Lung (tissue), 12 donors: ENCODE results near the gene SLC8A1. TPM values are rescaled to one million over a fixed set of nuclear protein-coding genes. Genes with fewer than 3 reads are reported as not detected.

Source experiments
- ATAC-seq: fragments of 200-7000 bp; cut with Tn5 transposase; one replicate; pipeline ENCODE4 v1.9.1; 2020; ENCODE audit warnings: moderate number of reproducible peaks; ENCODE audit not compliant: insufficient read depth, low FRiP score
- DNase-seq, 3 donors: peaks; one replicate each; pipeline ENCODE4 v3.0.0-alpha.2; 2013 to 2017
- H3K27ac ChIP-seq, 2 donors: one replicate each; pipeline ENCODE4 v1.5.1; 2013; ENCODE audit warnings: mild to moderate bottlenecking in 2 of 2, moderate library complexity in 2 of 2, control low read depth in 1 of 2, inconsistent platforms in 1 of 2, low read depth in 1 of 2, low read length in 1 of 2
- H3K27me3 ChIP-seq, 3 donors: one replicate each; pipeline ENCODE4 v1.5.1; 2013; ENCODE audit warnings: low read length in 2 of 3; ENCODE audit not compliant: control insufficient read depth in 3 of 3, insufficient read depth in 3 of 3
- H3K36me3 ChIP-seq, 4 donors: one replicate each; pipeline ENCODE4 v1.5.1; 2013; ENCODE audit warnings: low read length in 4 of 4, mild to moderate bottlenecking in 1 of 4, moderate library complexity in 1 of 4; ENCODE audit not compliant: control insufficient read depth in 4 of 4, insufficient read depth in 4 of 4
- H3K4me1 ChIP-seq, 5 donors: one replicate each; pipeline ENCODE4 v1.5.1; 2013; ENCODE audit warnings: low read length in 5 of 5, mild to moderate bottlenecking in 2 of 5, moderate library complexity in 1 of 5; ENCODE audit not compliant: control insufficient read depth in 5 of 5, insufficient read depth in 5 of 5
- H3K4me3 ChIP-seq: one replicate; pipeline ENCODE4 v1.5.1; 2013; ENCODE audit warnings: mild to moderate bottlenecking, control low read depth, moderate library complexity
- H3K9ac ChIP-seq, 2 donors: one replicate each; pipeline ENCODE4 v1.5.1; 2013; ENCODE audit warnings: low read length in 2 of 2, control low read depth in 1 of 2; ENCODE audit not compliant: insufficient read depth in 1 of 2
- H3K9me3 ChIP-seq, 4 donors: one replicate each; pipeline ENCODE4 v1.5.1; 2013; ENCODE audit warnings: low read length in 3 of 4, mild to moderate bottlenecking in 1 of 4, moderate library complexity in 1 of 4; ENCODE audit not compliant: control insufficient read depth in 4 of 4, insufficient read depth in 3 of 4
- CTCF ChIP-seq: IDR thresholded peaks from 2 replicates; pipeline ENCODE4 v1.5.1; 2012; ENCODE audit warnings: mild to moderate bottlenecking; ENCODE audit errors: control extremely low read depth, extremely low read depth
- WGBS, 2 donors: extraction: QIAGEN DNeasy Blood & Tissue Kit; methylation state at CpG; one replicate each; pipeline ENCODE4 v1.1.7; 2013; 5-methylcytosine and 5-hydroxymethylcytosine counted together
- polyA plus RNA-seq, 2 donors: library from polyadenylated mRNA; stranded (reverse); fragments of 200-250 nt; gene quantifications; one replicate each; pipeline ENCODE4 v1.2.1, GENCODE V29; 2013
- total RNA-seq, 2 donors: library from RNA; depleted of rRNA in 1 of 2; stranded (reverse); fragments of >200 nt in 1 of 2; gene quantifications; one replicate each; pipeline ENCODE4 v1.2.1, GENCODE V29; 2014 to 2021
- donor health status: control.
- donor health status: control.
- donor health status: Bipolar disorder and iron deficiency.
- donor health status: healthy.
- donor health status: DM: yes; HTN: yes; CAD: no.

SLC8A1 gene
- total and polyA plus RNA-seq, 4 donors, result 1.2 to 34.7 (median 18.4) TPM

GRCh38 chr2:40100676-40101075 is 351.2 kb downstream of the SLC8A1 start:
- no peak for ATAC-seq

GRCh38 chr2:40098786-40099470 is 353.0 kb downstream of the SLC8A1 start:
- no peak overlapping the region for H3K4me3 ChIP-seq
- H3K36me3 ChIP-seq, result no peaks in the 10 kb centered on the region
- 90 to 91% methylated on average over 9 of the region's 9 CpGs for WGBS, 2 donors
- no peak overlapping the region for H3K27ac ChIP-seq
- H3K27me3 ChIP-seq, result no peaks in the 10 kb centered on the region
- no peak for TF ChIP-seq CTCF
- no peak for ATAC-seq
- H3K4me1 ChIP-seq, result peaks cover 0 to 26% (median 8%) of the 10 kb centered on the region in 5 donors
- H3K9me3 ChIP-seq, result no peaks in the 10 kb centered on the region
- DNase-seq, result no peak
- no peak overlapping the region for H3K9ac ChIP-seq

More at GRCh38 chr2:40100676-40101075, 351.2 kb downstream of the SLC8A1 start:
- Histone ChIP-seq H3K27ac (no peak overlapping the region), H3K9me3 (no peaks in the 10 kb centered on the region), H3K4me3 (no peak overlapping the region), H3K27me3 (no peaks in the 10 kb centered on the region), H3K9ac (no peak overlapping the region), H3K4me1 (peaks cover 0 to 15% (median 0%) of the 10 kb centered on the region in 5 donors), H3K36me3 (no peaks in the 10 kb centered on the region)
- WGBS, 2 donors, result 91 to 95% methylated on average over 3 of the region's 3 CpGs
- DNase-seq, result no peak
- TF ChIP-seq CTCF, result no peak

- Histone ChIP-seq H3K9ac (no peak overlapping the region), H3K4me3 (no peak overlapping the region), H3K27ac (no peak overlapping the region), H3K36me3 (no peaks in the 10 kb centered on the region), H3K27me3 (no peaks in the 10 kb centered on the region), H3K4me1 (peaks cover 0 to 31% (median 16%) of the 10 kb centered on the region in 5 donors), H3K9me3 (no peaks in the 10 kb centered on the region)
- TF ChIP-seq CTCF, result no peak
- ATAC-seq (no peak), DNase-seq (no peak)
- WGBS, 2 donors, result 70 to 75% methylated on average over 2 of the region's 2 CpGs
Observed at GRCh38 chr2:40097691-40098385, 354.1 kb downstream of the SLC8A1 start.
